GM18858 (cell line): Measurements from ENCODE around the gene OCEL1.

ENCODE experiments used
- ATAC-seq: cut with Tn5 transposase; IDR thresholded peaks from one replicate; pipeline ENCODE4 v1.9.1; 2021; ENCODE audit not compliant: unreplicated experiment

Gene OCEL1

DNA sequence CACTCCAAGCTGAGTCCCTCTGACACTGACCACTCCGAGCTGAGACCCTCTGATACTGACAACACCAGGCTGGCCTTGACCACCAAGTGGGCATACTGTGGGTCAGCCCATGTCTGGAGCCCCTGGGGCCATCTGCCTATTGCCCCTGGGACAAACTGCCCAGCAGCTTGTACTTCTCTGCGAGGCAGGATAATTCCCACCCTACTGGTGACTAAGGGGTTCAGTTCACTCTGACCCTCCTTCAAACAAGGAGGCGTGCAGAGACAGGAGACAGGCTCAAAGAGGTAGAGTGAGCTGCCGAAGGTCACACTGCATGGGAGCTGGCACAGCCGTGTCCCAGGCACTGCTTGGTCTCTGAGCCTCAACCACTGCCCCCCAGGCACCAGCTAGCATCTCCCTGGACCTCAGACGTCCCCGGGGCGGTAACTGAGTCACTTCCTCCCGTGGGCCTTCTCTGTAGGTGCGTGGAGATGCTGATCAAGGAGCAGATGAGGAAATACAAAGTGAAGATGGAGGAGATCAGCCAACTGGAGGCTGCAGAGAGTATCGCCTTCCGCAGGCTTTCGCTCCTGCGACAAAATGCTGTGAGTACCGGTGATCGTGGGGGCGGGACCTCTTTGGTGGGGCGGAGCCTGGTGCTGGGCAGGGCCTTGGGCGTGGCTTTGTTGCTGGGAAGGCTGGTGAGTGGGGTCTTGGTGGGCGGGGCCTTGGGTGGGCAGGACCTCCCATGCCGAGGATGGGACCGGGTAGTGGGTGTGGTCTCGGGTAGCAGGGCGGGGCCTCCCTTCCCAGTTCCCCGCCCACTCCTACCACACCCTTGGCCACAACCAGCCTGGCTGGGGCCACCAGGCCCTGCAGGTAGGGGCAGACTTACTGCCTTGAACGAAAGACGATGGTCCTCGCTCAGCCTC is 16.6 kb upstream of the OCEL1 start:
- no peak for ATAC-seq

DNA sequence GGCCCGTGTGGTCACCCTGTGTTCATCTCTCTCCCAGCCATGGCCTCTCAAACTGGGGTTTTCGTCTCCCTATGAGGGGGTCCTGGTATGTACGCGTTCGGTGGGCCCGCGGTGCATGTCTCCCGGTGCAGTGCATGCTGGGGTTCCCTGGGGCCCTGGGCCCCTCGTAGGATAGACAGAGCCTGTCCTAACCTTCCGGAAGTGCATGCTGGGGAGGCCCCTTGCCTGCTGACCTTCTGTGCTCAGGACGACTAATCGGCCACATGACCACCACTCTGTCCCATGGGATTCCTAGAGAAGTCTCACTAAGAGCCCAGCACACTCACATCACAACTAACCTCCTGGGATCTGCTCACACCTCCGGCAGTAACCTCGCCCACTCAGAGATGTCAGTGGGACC is 15.7 kb upstream of the OCEL1 start:
- no peak for ATAC-seq

DNA sequence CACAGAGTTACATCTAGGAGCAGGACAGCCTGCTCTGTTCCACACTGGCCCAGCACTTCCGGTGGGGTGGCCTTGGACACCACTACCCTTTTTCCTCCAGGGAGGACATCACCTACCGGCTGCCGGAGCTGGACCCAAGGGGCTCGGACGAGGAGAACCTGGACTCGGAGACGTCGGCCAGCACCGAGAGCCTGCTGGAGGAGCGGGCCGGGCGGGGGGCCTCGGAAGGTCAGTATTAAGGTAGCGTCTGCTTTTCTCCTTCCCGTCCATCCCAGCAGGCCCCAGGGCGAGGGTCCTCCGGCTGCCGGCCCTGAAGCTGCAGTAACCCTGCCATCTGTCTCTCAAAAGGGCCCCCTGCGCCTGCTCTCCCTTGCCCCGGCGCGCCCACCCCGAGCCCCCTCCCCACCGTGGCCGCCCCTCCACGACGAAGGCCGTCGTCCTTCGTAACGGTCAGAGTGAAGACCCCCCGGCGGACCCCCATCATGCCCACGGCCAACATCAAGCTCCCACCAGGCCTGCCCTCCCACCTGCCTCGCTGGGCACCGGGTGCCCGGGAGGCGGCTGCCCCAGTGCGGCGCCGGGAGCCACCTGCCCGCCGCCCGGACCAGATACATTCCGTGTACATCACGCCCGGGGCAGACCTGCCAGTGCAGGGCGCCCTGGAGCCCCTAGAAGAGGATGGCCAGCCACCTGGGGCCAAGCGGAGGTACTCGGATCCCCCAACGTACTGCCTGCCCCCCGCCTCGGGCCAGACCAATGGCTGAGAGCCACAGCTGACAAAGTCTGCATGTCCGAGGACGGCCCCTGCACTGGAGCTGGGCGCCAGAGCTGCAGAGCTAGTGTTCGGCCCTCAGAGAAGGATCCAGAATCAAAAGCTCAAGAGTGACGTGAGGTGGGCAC is 14.2 kb upstream of the OCEL1 start:
- ATAC-seq = no peak

GRCh38 chr19:17213334-17213733 is 12.7 kb upstream of the OCEL1 start:
- ATAC-seq = no peak

- no peak for ATAC-seq
Observed at GRCh38 chr19:17214508-17215126, 11.4 kb upstream of the OCEL1 start.

- peak; percentile 56 for ATAC-seq
Observed at GRCh38 chr19:17215127-17215971, 10.7 kb upstream of the OCEL1 start, which contains the start of gene USE1. Gene USE1 (plus strand): TSS chr19:17215357. CDS start chr19:17215406, 49 bp downstream.

DNA sequence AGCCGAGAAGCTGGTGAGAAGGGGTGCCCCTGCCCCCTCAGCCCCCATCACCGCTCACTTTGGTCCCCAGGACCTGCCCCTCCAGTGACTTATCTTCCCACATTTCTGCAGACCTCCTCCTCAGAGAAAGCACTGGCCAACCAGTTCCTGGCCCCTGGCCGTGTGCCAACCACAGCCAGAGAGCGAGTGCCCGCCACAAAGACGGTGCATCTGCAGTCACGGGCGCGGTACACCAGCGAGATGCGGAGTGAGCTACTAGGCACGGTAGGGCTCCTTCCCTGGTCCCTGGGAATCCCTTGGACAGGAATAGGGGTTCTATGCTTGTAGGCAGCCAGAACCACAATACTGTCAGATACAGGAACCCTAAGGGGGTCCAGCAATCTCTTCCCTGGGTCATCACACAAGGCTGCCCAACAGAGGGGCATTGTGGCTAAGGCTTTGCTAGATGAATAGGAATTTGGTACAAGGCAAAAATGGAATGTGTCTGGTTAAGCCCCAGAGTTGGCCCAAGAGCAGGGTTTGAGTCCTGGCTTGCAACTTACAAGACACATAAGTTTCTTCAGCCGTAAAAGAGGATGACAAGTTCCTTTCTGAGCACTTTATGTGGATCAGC is 9.9 kb upstream of the OCEL1 start:
- no peak for ATAC-seq

GRCh38 chr19:17219286-17219685 is 6.7 kb upstream of the OCEL1 start:
- no peak for ATAC-seq

- no peak for ATAC-seq
Observed at GRCh38 chr19:17220207-17220758, 5.7 kb upstream of the OCEL1 start.

- no peak for ATAC-seq
Observed at GRCh38 chr19:17225053-17225452, 973 bp upstream of the OCEL1 start.

DNA sequence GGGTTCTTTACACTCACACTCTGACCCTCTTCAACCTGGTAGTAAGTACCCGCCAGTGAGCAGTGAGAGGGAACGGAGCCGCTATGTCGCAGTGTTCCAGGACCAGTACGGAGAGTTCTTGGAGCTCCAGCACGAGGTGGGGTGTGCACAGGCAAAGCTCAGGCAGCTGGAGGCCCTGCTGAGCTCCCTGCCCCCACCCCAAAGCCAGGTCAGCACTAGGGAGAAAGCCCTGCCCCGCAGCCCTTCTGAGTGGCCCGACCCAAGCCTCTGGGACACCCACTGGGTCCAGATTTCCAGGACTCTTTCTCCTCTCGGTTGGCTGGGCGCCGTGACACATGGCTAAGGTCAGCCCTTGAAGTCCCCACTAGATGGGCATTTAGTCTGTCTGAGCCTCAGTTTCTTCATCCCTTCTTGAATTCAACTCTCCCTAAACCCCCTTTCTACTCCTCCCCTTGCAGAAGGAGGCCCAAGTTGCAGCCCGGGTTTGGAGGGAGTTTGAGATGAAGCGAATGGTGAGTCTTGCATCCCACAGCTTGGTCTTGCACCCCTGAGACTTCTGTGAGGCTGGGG is 1.9 kb downstream of the OCEL1 start:
- ATAC-seq = no peak

DNA sequence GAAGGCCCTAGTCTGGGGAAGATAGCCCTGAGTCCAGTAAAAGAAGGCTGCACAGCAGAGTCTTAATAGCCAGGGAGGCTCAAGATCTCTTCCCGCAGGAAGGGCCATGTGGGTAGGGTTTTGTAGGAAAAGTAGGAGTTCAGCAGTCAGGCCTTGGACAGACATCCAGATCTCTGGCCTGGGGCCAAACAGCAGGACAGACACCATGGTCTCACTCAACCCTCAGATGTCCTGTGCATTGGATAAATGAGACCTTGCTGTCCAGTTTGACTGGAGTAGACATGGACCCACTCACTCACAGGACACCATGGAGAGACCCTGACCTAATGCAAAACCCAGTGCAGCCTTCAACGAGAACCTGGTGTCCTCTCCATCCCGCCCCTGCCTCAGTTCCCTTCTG is 3.9 kb downstream of the OCEL1 start:
- ATAC-seq = no peak

GRCh38 chr19:17232258-17232657 is 6.2 kb downstream of the OCEL1 start:
- ATAC-seq = no peak

GRCh38 chr19:17234911-17235299 is 8.9 kb downstream of the OCEL1 start:
- ATAC-seq = no peak

- ATAC-seq = no peak
Observed at GRCh38 chr19:17235300-17235970, 9.4 kb downstream of the OCEL1 start.

DNA sequence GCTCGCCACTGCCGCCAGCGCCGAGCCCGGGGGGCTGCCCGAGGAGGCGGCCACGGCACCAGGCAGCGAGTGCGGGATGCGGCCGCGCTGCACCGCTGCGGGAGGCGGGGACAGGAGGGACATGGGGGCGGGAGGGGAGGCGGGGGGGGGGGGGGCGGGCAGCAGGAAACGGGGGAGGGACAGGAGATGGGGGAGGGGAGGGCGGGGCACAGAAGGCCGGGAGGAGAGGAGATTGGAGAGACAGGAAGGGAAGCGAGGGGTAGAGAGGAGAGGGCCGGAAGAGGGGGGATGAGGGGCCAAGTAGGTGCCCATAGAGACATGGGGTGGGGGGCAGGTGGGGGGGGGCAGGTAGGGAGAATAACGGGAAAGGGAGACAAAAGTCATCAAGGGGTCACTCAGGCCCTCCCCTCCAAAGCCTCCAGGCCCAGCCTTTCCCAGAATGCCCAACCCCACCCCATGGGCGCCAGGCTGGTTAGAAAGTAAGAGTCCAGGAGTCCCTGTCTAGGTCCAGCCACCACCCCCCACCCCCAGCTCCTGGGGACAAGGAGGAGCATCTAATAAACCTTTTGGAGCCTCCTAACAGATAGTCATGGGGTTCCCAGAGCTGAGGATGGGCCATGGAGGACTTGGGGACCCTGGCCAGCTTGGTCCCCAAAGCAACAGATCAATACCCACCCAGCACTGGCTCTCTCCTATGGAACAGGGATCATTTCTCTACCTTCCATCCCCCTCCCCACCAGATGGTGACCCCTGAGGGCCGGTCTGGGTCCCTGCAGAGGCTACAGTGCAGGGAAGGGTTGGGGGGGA is 10.1 kb downstream of the OCEL1 start:
- ATAC-seq = no peak

GRCh38 chr19:17236811-17237543 is 11.0 kb downstream of the OCEL1 start:
- no peak for ATAC-seq
